MG63 (cell line): ENCODE data around the gene MCC. TPM values are rescaled to one million over a fixed set of nuclear protein-coding genes. Genes with fewer than 3 reads are reported as not detected.
A peak's percentile ranks its signal among the peaks of the same experiment; 100 is the strongest.

ENCODE experiments used
- DNase-seq: peaks from one replicate; pipeline ENCODE4 v3.0.0-alpha.2; 2020
- H3K27me3 ChIP-seq: fragments of 250-450 bp; sonication (Bioruptor Pico); 2 replicates; pipeline ENCODE4 v1.5.1; 2020; ENCODE audit warnings: mild to moderate bottlenecking, moderate library complexity
- H3K36me3 ChIP-seq: fragments of 250-450 bp; sonication (Bioruptor Pico); 2 replicates; pipeline ENCODE4 v1.5.1; 2020; ENCODE audit warnings: mild to moderate bottlenecking, moderate library complexity
- H3K4me3 ChIP-seq: fragments of 250-450 bp; sonication (Bioruptor Pico); 2 replicates; pipeline ENCODE4 v1.5.1; 2020; ENCODE audit warnings: mild to moderate bottlenecking, moderate library complexity
- H3K9me3 ChIP-seq: fragments of 250-450 bp; sonication (Bioruptor Pico); 2 replicates; pipeline ENCODE4 v1.5.1; 2020; ENCODE audit warnings: mild to moderate bottlenecking, moderate library complexity
- total RNA-seq: library from RNA; depleted of rRNA; stranded (reverse); fragments of >200 nt; shearing (Covaris generic); gene quantifications from 2 replicates; pipeline ENCODE4 v1.2.3, GENCODE V29; 2014; ENCODE audit warnings: low replicate concordance

MCC gene
- total RNA-seq, 1 experiment from 2014 or later, result 7.1 TPM

DNA sequence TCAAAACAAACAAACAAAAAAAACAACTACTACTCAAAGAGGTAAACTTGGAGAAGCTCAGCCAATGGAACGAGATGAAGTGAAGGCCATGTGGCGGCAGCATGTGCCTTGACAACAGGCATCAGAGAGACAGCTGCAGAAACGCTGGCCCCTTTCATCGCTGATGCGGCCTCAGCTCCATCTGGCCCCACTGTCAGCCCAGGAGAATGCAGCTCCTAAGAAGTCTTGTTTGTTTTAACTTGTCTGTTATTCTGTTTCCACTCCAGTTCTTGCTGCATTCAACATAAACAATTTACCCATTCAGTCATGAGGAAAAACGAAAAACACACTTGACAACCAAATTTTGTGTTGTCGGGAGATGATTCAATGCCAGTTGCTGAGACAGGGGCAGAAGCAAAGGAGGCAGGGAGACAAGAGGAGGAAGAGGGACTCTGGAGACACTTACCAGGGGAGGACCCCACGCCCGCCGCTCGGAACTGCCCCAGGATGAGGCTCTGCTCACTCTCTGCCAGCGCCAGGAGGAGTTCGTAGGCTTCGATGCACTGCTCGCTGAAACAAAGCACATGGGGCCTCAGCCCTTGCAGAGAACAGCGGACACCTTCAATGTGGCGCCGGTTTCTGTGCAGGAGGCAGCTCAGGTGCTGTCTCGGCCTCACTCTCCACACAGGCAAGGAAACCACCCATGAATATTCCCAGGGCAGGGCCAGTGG lies 420.5 kb downstream of the MCC start:
- H3K27me3 ChIP-seq, result no peaks in the 10 kb centered on the region
- no peak overlapping the region for H3K4me3 ChIP-seq
- peak; percentile 29 for DNase-seq
- no peaks in the 10 kb centered on the region for H3K9me3 ChIP-seq
- H3K36me3 ChIP-seq, result no peaks in the 10 kb centered on the region

DNA sequence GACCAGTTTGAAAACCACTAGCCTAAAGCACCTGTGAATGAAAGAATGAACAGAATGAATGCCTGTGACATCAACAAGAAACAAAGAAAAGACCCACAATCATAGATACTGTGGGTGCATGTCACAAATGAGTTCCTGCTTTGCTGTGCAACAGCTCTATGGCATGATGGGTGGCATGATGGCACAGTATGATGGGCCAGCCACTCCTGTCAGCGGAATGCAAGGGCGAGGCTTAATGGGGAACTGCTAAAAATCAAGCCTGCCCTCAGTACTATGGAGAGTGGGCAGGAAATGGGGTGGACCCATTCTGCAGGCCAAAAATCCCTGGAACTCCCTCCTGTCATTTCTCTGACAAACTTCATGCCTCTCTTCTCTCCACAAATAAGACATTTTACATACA lies 422.6 kb downstream of the MCC start:
- no peak overlapping the region for H3K4me3 ChIP-seq
- H3K36me3 ChIP-seq, result no peaks in the 10 kb centered on the region
- no peak for DNase-seq
- H3K9me3 ChIP-seq, result no peaks in the 10 kb centered on the region
- no peaks in the 10 kb centered on the region for H3K27me3 ChIP-seq

DNA sequence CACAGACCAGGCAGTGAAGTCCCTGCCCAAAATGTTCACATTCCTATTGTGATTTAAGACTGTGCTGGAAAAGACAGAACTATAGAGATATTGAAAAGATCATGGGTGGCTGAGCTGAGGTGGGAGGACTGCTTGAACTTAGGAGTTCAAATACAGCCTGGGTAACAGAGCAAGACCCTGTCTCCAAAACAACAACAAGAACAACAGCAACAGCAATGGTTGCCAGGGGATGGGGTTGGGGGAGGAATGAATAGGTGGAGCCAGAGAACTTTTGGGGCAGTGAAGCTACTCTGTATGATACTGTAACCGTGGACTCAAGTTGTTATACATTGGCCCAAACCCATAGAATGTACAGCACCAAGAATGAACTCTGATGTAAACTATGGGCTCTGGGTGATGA lies 423.4 kb downstream of the MCC start:
- Histone ChIP-seq H3K36me3 (no peaks in the 10 kb centered on the region), H3K4me3 (no peak overlapping the region), H3K27me3 (no peaks in the 10 kb centered on the region), H3K9me3 (no peaks in the 10 kb centered on the region)
- no peak for DNase-seq

DNA sequence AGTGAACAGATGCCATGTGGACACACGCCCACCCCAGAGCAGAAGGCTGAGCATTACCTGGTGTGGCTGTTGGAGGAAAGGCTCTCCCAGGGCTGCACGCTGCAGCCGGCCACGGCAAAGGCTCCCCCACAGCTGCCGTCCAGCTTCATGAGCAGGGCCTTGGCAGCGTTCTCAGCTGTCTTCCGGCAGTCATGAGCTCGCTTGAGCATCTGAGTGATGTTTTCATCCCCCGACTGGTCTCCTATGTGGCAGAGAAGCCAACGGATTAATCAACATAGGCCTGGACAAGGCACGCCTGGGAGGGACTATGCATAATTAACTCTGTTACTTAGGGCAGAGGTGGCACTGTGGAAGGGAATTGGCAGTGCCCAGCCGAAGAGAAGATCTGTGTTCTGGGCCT lies 424.3 kb downstream of the MCC start:
- DNase-seq, result no peak
- H3K9me3 ChIP-seq, result no peaks in the 10 kb centered on the region
- H3K4me3 ChIP-seq, result no peak overlapping the region
- H3K27me3 ChIP-seq, result no peaks in the 10 kb centered on the region
- no peaks in the 10 kb centered on the region for H3K36me3 ChIP-seq

DNA sequence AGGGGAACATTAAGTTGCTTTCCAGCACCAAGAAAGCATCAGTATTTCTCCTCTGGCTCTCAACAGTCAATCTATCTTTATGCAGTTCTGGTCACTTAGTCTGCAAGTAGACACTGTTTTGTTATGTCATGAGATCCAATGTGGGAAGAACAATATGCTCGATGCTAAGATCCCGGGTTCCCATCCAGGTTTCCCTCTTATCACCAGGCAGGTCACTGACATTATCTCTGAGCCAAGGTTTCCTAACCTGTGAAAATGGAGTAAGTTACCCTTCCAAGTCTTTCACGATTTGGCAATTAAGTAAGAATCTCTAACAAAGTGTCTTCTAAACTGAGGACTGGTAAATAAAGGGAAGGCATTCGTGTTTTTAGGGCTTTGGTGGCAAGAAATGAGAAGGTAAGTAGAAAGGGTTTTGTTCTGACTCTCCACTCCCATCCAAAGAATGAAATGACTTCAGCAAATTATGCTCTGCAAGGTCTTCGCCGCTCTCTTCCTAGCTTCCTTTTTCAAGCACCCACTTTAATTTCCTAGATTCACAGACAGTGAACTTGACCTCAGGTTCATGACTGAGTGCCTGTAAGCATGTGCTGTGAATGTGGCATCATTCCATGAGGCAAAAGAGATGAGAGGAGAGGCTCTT lies 425.3 kb downstream of the MCC start:
- Histone ChIP-seq H3K36me3 (no peaks in the 10 kb centered on the region), H3K27me3 (no peaks in the 10 kb centered on the region), H3K9me3 (no peaks in the 10 kb centered on the region), H3K4me3 (no peak overlapping the region)
- no peak for DNase-seq

DNA sequence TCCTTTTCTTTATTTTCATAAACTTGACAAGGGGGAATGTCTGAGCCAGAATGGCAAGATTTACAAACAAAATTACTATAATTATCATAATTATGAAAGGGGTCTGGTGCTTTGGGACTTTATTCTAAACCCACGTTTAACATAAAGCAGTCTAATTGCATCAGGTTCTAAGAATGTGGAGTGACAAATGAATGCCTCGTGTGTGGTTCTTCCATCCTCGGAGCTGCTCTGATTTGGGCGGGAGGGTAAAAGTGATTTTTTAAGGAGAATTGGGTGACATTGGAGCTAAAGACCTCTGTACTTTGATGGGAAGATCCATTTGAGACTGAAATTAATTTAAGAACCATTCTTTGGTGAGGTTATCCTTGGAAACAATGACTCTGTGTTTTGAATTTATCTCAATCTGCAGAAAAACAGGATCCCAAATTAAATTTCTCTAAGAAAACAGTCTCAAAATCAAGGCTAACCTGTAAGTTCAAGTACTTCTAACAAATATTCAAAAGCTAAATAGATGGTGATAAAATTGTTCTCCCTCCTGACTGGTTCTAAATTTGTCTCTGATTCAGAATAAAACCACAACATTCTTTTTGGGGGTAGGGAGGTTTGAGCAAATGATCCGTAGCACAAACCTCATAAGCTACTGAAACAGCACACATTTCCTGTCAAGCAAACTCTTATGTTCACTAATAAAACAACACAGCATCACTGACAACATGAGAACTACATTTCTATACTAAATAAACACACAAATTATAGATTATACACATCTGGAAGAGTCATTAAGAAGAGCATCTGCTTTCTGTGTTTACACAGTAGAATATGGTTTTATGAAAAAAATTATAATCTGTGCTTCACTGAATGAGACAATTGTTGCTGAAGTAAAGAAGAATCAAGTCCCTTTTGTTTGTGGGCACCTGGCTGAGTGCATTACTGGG lies 426.1 kb downstream of the MCC start:
- H3K4me3 ChIP-seq, result no peak overlapping the region
- H3K36me3 ChIP-seq, result no peaks in the 10 kb centered on the region
- H3K9me3 ChIP-seq, result no peaks in the 10 kb centered on the region
- DNase-seq, result no peak
- no peaks in the 10 kb centered on the region for H3K27me3 ChIP-seq

DNA sequence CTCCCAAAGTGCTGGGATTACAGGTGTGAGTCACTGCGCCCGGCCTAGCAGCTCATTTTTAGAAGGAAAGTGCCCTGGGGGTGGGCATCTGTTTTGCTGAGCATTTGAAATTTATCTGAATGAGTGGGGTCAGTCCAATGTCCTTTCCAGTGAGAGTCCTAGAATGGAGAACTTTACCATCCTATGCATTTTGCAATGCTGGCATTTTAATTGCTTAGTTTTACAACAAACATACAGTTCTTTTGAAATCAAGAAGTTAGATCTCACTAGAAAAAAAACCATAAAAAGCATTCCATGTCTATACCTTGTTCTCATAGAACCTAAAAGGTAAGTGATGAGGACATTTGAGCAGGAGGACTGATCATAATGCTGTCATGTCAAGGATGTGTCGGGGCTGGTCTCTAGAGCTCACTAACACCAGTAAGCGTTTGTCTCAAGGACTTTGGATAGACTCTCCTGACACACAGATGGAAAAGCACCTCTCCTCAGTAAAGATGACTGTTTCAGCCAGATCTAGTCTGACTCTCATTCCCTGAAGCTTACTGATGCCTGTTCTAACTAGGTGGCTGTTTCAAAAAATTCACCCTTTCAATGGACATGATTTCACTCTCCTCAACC lies 427.7 kb downstream of the MCC start:
- no peak for DNase-seq
- Histone ChIP-seq H3K4me3 (no peak overlapping the region), H3K27me3 (no peaks in the 10 kb centered on the region), H3K36me3 (no peaks in the 10 kb centered on the region), H3K9me3 (no peaks in the 10 kb centered on the region)

DNA sequence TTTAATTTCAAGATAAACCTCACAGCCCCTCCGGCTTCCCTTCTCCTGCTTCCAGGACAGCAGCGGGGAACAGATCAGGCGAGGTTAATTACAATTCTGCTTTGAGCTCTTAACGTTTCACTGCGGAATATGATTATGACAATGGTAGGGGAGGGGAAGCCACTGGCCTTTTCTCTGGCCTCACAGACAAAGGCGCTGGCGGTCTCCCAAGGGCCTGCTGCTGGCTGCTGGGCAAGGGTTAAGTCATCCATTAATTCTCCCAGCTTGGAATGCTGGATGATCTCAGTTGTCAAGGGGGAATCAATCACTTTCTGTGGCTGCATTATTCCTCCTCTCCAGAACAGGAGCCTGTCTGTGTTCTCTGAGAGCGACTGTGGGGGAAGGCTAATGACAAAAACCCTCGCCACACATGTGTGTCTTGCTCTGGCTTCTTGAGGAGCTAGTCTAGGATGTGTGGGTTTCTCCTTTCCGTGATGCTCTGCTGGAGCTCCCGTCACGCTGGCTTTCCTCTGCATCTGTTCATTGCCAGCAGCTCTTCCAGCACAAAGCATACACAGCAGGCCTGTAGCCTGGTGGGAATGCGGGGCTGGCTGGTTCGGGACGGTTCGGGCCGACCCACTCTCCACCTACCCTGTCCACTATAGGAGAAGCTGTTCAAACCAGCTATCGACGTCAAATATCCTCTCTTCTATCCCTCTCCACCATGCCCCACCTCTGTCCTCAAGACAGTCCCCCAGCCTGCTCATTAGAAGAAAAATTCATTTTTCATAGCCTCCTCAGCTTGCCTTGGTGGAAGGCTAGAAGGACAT lies 428.8 kb downstream of the MCC start:
- H3K27me3 ChIP-seq, result no peaks in the 10 kb centered on the region
- DNase-seq, result peak; percentile 96
- H3K4me3 ChIP-seq, result no peak overlapping the region
- H3K36me3 ChIP-seq, result no peaks in the 10 kb centered on the region
- H3K9me3 ChIP-seq, result no peaks in the 10 kb centered on the region

DNA sequence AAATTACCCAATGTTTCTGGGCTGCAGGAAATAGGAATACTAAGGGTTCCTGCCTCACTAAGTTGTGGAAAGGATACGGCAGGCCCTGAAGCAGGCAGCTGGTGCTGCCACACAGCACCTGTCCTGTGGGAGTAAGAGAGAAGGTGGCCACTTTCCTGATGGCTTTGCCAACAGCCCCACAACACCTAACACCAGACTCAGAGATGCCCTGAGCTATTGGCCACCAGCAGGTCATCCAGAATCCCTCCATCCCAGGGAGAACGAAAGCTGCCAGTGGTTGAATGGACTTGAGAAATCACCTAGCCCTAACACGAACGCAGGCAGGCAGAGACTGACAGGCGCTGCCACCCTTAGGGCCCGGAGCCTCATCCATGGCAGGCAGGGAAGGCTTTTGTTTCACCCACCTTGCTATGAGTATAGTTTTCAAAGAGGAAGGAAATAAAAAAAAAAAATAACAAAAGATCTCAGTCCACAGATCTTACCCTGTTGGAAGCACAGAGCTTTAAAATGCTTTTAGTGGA lies 429.5 kb downstream of the MCC start:
- Histone ChIP-seq H3K4me3 (no peak overlapping the region), H3K36me3 (no peaks in the 10 kb centered on the region), H3K9me3 (no peaks in the 10 kb centered on the region), H3K27me3 (no peaks in the 10 kb centered on the region)
- DNase-seq, result no peak

DNA sequence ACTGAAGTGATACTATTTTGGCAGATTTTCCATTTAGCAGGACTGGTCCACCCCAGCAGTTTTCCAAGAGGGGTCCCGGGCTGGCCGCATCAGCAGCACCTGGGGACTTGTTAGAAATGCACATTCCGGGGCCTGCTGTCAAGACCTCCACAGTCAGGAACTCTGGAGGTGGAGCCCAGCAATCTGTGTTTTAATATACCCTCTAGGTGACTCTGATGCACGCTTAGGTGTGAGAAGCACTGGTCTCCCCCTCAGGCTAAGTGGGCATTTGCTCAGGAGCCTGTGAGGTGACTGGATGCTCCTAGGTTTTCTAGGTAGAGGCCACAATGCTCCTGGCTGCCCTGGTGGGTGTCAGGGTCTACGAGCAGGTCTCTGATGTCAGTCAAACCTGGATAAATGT lies 430.0 kb downstream of the MCC start:
- no peaks in the 10 kb centered on the region for H3K27me3 ChIP-seq
- no peaks in the 10 kb centered on the region for H3K36me3 ChIP-seq
- H3K9me3 ChIP-seq, result no peaks in the 10 kb centered on the region
- DNase-seq, result no peak
- no peak overlapping the region for H3K4me3 ChIP-seq

DNA sequence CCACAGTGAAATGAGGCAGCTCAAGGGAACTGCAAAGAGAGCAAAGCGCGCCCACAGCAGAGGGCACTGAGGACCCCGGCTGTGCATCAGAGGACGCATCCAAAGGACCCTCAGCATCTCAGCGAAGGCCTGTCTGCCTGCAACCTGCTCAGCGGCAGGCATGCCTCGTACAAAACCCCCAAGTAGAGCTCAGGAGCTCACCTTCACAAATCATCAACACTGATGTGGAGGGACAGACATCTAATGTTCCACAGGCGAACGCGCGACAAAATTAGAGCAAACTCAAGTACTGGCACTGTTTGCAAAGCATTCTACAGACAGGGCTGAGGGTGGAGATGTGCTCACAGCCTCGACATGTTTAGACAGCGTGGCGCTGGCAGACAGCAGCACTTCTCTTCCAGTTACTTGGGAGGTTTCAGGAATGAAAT lies 430.7 kb downstream of the MCC start:
- no peak for DNase-seq
- Histone ChIP-seq H3K27me3 (no peaks in the 10 kb centered on the region), H3K9me3 (no peaks in the 10 kb centered on the region), H3K36me3 (no peaks in the 10 kb centered on the region), H3K4me3 (no peak overlapping the region)

DNA sequence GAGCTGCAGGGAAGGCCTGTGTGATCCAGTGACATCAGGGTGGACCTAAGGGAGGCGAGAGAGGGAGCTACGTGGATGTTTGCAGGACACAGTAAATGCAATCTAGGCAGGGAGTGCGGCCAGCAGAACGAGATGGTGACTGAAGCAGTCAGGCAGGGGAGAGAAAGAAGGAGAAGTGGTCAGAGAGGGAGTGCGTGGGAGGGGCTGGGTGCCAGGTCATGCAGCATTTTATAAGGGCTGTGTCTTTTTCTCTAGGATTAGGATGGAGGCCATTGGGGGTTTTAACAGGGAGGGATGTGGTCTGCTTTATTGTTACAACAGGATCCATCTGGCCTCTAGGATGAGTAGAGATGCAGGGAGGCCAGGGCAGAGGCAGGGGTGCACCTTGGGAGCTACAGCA lies 431.3 kb downstream of the MCC start:
- Histone ChIP-seq H3K36me3 (no peaks in the 10 kb centered on the region), H3K9me3 (no peaks in the 10 kb centered on the region)

DNA sequence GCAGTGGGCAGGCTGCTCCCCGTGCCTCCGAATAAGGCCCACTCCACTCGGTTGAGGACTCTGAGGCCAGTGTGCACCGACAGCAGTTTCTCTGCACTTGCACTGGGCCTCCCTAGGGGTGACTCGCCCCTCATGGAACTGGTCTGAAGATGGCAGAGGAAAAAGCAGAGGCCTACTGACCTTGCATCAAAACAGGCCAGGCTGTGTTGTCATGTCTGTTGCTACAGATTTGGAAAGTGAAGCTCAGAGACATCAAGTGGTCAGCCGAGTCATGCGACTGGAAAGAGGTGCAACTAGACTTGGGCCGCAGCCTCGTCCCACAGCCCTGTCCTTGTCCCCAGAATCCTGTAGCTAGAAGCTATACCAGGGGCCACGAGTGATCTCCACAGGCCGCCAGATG lies 433.4 kb downstream of the MCC start:
- Histone ChIP-seq H3K27me3 (no peaks in the 10 kb centered on the region), H3K4me3 (no peak overlapping the region), H3K36me3 (no peaks in the 10 kb centered on the region), H3K9me3 (no peaks in the 10 kb centered on the region)
- DNase-seq, result no peak

More for the DNA sequence above, 431.3 kb downstream of the MCC start:
- H3K4me3 ChIP-seq, result no peak overlapping the region
- no peak for DNase-seq
- H3K27me3 ChIP-seq, result no peaks in the 10 kb centered on the region

DNA sequence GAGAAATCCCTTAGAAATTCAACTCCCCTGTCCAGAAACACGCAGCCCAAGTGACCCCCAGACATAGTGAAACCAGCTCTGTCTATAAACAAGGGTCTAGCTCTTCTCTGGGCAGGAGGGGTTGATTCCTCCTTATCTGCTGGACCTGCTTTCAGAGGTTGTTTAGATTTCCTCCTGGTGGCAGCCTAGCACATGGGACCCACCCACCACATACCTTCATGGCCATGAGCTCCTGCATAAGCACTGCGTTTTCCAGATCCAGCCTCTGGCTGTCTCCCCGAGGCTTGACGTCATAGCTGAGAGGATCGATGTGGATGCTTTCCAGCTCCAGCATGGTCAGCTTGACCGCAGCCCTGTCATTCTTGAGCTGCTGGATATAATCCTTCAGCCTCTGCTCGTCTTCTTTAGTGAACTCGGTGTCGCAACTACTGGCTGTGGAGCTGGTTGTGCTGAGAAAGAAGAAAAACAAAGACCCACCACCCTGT lies 434.7 kb downstream of the MCC start:
- peak; percentile 56 for DNase-seq
- no peaks in the 10 kb centered on the region for H3K36me3 ChIP-seq
- H3K4me3 ChIP-seq, result no peak overlapping the region
- no peaks in the 10 kb centered on the region for H3K9me3 ChIP-seq
- H3K27me3 ChIP-seq, result no peaks in the 10 kb centered on the region

DNA sequence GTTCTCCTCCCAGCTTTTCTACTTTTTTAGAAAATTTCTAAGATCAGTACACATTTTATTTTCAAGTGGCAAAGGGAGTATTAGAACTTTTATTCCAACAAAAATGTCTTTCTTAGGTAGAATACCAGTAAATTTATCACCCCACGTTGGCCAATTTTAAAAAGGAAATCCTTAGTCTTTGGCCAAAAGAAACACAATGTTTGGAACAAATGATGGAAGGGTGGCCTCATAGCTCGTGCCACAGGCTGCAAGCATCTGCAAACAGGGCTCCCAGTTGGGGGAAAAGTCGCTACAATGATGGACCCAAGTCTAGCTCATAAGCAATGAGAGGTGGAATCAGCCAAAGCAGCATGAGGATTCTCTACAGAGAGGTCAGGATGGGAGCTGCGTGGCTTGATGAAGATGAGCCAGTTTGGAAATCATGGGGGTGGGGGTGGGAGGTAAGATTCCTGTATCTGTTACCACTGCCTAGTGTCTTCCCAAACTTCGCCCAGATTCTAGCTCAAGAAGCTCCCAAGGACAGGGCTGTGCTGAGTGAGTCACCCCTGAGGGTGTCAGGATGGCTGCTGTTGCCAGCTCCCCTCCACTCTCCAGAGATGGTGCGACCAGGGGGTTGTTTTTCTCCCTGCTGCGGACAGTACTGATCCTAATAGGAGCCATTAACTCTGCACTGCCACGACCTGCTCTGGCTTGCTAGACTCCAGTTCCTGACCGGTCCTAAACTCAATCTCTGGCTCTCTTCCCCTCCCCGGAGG lies 436.0 kb downstream of the MCC start:
- no peaks in the 10 kb centered on the region for H3K9me3 ChIP-seq
- no peak overlapping the region for H3K4me3 ChIP-seq
- H3K27me3 ChIP-seq, result no peaks in the 10 kb centered on the region
- DNase-seq, result peak; percentile 44
- no peaks in the 10 kb centered on the region for H3K36me3 ChIP-seq
